Renal cortex interstitium (tissue), 3 donors: ENCODE results near the gene SSBP1. TPM values are rescaled to one million over a fixed set of nuclear protein-coding genes. Genes with fewer than 3 reads are reported as not detected.

Experiments used
- polyA plus RNA-seq, 3 donors: library from polyadenylated mRNA; unstranded; fragments of 120-200 nt; gene quantifications; one replicate each; pipeline ENCODE4 v1.2.1, GENCODE V29; 2013; ENCODE audit not compliant: insufficient read length in 3 of 3

Gene SSBP1
- polyA plus RNA-seq, 3 donors = 119 to 154 (median 136) TPM

Other genes starting within 250 kb of the SSBP1 start
- gene AGK, start 186.9 kb upstream of the SSBP1 start, polyA plus RNA-seq = 10 to 100 TPM; 35.3 to 45.1 (median 38.4) TPM
- gene DENND11, start 36.2 kb upstream of the SSBP1 start, polyA plus RNA-seq = 10 to 100 TPM; 25.4 to 32.6 (median 28.7) TPM
- under 1 TPM; 0.10 to 0.33 (median 0.17) TPM for gene WEE2, start 30.0 kb upstream of the SSBP1 start, polyA plus RNA-seq
- gene TAS2R3, start 25.7 kb downstream of the SSBP1 start, polyA plus RNA-seq = under 1 TPM; 0.65 to 0.92 (median 0.82) TPM
- gene TAS2R4, start 38.3 kb downstream of the SSBP1 start, polyA plus RNA-seq = 1 to 10 TPM; 1.6 to 5.4 (median 1.6) TPM
- gene TAS2R5, start 51.9 kb downstream of the SSBP1 start, polyA plus RNA-seq = 1 to 10 TPM; 3.0 to 9.8 (median 3.4) TPM
- gene PRSS37, start 103.1 kb downstream of the SSBP1 start, polyA plus RNA-seq = under 1 TPM; 0.27 to 0.68 (median 0.30) TPM
- gene OR9A4, start 178.0 kb downstream of the SSBP1 start, polyA plus RNA-seq = under 1 TPM in 1 of 3 donors, not detected in 2; 0.09 TPM
- gene CLEC5A, start 208.6 kb downstream of the SSBP1 start, polyA plus RNA-seq = under 1 TPM; 0.29 to 0.62 (median 0.34) TPM
- gene TAS2R38, start 235.4 kb downstream of the SSBP1 start, polyA plus RNA-seq = not detected